A673 (cell line): ENCODE results near the gene CMC1.

Experiments used
- EZH2 ChIP-seq: fragments of 200-600 bp; sonication (generic); IDR thresholded peaks from 2 replicates; pipeline ENCODE4 v1.6.1; 2017; ENCODE audit warnings: borderline replicate concordance, low read depth, mild to moderate bottlenecking, mixed read lengths, antibody characterized with exemption, low read length; ENCODE audit not compliant: poor library complexity, severe bottlenecking
- TF ChIP-seq, protein P1 (sequence below): fragments of 300-800, 200-600 bp; sonication (generic); conservative IDR thresholded peaks from 2 replicates; pipeline ENCODE4 v1.5.1; 2017; ENCODE audit warnings: low read depth, mild to moderate bottlenecking, antibody characterized with exemption, low read length, moderate library complexity, mixed read lengths

DNA sequence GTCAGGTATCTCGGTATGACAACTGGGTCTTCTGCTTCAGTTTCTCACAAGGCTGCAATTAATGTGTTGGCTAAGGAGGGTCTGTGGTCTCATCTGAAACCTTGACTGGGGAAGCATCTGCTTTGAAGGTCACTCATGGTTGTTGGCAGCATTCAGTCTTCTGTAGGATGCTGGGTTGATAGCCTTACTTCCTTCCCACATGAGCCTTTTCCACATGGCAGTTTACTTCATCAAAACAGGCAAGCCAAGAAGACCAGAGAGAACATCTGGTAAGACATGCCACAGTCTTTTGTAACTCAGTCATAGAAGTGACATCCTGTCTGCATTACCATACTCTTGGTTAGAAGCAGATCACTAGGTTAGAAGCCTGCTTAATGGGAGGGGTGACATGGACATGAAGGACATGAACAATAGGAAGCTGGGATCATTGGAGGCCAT, 49.5 kb downstream of the CMC1 start:
- TF ChIP-seq, protein P1, sequence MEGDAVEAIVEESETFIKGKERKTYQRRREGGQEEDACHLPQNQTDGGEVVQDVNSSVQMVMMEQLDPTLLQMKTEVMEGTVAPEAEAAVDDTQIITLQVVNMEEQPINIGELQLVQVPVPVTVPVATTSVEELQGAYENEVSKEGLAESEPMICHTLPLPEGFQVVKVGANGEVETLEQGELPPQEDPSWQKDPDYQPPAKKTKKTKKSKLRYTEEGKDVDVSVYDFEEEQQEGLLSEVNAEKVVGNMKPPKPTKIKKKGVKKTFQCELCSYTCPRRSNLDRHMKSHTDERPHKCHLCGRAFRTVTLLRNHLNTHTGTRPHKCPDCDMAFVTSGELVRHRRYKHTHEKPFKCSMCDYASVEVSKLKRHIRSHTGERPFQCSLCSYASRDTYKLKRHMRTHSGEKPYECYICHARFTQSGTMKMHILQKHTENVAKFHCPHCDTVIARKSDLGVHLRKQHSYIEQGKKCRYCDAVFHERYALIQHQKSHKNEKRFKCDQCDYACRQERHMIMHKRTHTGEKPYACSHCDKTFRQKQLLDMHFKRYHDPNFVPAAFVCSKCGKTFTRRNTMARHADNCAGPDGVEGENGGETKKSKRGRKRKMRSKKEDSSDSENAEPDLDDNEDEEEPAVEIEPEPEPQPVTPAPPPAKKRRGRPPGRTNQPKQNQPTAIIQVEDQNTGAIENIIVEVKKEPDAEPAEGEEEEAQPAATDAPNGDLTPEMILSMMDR: no peak
- TF ChIP-seq EZH2: no peak
